K562 treated with DMSO at 1 percent for 4 hours (cell line): ENCODE measurements around the gene FAM193A. TPM values are rescaled to one million over a fixed set of nuclear protein-coding genes. Genes with fewer than 3 reads are reported as not detected.

Experiments
- total RNA-seq: library from RNA; unstranded; fragments of 300-600 nt; gene quantifications from 2 replicates; pipeline ENCODE4 v1.2.3, GENCODE V29; 2022; ENCODE audit not compliant: insufficient read depth

The FAM193A gene, protein sequence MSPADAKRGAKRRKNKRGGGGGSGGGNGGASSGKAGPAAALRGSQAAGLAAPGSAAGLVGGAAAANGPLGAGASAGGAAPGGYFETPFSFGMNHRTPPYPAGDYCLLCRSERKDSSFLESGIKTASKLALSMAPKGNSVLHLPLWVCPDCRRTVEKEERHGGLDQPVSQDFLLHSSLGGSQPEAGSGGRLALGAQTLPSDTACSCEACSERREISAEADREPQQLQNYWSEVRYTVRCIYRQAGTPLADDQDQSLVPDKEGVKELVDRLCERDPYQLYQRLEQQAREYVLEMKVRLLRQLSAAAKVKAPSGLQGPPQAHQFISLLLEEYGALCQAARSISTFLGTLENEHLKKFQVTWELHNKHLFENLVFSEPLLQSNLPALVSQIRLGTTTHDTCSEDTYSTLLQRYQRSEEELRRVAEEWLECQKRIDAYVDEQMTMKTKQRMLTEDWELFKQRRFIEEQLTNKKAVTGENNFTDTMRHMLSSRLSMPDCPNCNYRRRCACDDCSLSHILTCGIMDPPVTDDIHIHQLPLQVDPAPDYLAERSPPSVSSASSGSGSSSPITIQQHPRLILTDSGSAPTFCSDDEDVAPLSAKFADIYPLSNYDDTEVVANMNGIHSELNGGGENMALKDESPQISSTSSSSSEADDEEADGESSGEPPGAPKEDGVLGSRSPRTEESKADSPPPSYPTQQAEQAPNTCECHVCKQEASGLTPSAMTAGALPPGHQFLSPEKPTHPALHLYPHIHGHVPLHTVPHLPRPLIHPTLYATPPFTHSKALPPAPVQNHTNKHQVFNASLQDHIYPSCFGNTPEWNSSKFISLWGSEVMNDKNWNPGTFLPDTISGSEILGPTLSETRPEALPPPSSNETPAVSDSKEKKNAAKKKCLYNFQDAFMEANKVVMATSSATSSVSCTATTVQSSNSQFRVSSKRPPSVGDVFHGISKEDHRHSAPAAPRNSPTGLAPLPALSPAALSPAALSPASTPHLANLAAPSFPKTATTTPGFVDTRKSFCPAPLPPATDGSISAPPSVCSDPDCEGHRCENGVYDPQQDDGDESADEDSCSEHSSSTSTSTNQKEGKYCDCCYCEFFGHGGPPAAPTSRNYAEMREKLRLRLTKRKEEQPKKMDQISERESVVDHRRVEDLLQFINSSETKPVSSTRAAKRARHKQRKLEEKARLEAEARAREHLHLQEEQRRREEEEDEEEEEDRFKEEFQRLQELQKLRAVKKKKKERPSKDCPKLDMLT (N-terminal part only)
- total RNA-seq, result 13.0 and 16.7 TPM in 2 replicates

DNA sequence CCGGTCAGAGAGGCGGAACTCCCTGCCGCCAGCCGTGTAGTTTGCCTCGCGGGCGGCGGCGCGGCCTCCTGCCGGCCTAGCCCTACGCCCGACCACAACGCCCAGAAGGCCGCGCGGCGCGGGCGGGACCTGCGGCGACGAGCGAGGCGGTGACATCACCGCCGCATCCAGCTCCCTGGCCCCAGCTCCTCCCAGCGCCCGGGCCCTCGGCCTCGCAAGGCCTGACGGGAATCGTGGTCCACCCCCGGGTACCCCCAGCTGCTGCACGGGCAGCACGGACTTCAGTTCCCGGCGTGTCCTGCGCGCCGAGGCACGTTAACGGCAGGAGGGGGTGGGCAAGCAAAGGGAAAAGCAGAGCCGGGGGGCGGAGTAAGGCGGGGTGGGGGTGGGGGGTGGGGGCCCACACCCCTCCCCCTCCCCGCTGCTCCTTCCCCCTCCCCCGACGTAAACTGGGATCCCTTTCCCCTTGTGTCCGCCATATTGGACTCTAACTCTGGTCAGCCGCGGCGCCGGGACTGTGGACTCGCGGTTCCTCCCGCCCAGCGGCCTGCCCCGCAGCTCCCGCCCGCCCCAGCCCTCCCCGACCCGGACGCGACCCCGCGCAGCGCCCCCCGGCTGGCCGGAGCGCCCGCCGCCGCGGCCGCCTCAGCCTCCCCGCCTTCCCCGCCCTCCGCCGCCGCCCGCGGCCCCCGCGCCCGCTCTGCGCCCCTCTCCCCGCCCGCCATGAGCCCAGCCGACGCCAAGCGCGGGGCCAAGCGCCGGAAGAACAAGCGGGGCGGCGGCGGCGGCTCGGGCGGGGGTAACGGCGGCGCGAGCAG lies at the start of gene FAM193A:
Gene FAM193A (plus strand): TSS at position 455 of the 818 bp plus-strand sequence. CDS start 269 bp downstream, at position 724.

DNA sequence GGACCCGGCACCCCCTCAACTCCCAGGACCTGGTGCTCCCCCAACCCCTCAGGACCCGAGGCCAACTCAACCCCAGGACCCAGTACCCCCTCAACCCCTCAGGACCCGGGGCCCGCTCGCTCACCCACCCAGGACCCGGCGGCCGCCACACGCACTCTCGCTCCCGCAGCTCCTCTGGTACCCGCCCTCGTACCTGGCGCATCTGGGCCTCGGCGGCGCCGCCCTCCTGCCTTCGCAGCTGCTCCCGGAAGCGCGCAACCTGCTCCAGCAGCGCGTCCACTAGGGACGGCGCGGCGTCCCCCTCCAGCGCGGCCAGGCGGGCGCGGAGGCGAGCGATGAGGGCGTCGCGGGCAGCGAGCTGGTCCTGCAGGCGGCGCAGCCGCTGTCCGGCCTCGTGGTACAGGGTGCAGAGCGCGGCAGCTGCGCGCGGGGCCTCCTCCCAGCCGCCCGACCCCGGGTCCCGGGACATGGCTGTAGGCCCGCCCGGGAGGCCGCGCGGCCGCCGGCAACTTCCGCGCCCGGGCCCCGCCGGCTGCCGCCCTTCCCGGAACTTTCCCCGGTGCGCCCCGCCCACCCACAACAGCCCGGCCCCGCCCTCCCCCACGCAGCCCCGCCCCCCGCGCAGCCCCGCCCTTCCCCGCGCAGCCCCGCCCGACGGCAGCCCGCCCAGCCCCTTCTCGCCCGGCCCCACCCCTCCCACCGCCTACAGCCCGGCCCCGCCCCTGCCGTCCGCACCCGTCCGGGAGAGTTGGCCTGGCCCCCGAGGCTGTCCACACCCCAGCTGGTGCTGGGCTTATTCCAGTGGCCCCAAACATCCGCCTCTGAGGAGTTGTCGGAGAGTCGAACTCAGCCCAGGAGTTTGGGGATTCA lies 219.6 kb downstream of the FAM193A start, which contains the start of gene TNIP2:
Gene TNIP2 (minus strand): TSS at position 516 of the 870 bp plus-strand sequence. CDS start 47 bp downstream, at position 469.

Other genes with a start within 250 kb of the FAM193A start
- 10.5 and 17.3 TPM in 2 replicates for gene ZFYVE28, start 118.0 kb upstream of the FAM193A start, total RNA-seq
- not detected in 2 replicates for gene CFAP99, start 117.7 kb upstream of the FAM193A start, total RNA-seq
- 34.5 and 36.6 TPM in 2 replicates for gene RNF4, start 67.5 kb upstream of the FAM193A start, total RNA-seq
- gene TNIP2, start 219.7 kb downstream of the FAM193A start, total RNA-seq, result 43.7 and 48.8 TPM in 2 replicates